ENCODE data around the gene MALT1.
"Not testable (repeated sequence)": the region's sequence is repeated elsewhere in the genome, so short reads cannot be mapped to it uniquely, and the experiment has no call there.

Gene MALT1

DNA sequence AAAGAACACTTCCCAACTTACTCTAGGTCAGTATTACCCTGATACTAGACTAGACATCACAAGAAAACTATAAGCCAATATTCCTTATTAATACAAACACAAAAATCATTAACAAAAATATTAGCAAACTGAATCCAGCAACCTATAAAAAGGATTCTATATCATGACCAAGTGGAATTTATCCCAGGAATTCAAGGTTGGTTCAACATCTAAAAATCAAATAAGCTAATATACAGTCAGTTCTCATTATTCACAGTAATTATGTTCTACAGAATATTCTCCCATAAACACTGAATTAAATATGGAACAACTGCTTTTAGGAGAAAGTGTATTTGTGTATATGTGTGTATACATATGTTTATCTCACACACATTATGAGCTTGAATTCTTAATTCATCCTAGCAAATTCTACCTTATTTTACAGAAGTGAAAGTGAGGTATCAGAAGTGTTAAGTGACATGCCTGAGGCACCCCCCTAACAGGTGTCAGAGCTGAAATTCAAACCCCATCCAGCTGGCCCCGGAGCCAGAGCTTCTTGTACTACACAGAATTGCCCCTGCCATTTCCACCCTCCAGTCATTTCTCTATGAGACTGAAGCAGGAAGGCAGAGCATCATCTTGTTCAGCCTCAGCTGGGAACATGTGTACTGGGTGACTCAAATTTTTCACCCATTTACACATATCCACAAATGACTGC lies 77.8 kb downstream of the MALT1 start:
- no peak for DNase-seq

GRCh38 chr18:58753976-58754375 lies 82.7 kb downstream of the MALT1 start:
- no peak for DNase-seq

DNA sequence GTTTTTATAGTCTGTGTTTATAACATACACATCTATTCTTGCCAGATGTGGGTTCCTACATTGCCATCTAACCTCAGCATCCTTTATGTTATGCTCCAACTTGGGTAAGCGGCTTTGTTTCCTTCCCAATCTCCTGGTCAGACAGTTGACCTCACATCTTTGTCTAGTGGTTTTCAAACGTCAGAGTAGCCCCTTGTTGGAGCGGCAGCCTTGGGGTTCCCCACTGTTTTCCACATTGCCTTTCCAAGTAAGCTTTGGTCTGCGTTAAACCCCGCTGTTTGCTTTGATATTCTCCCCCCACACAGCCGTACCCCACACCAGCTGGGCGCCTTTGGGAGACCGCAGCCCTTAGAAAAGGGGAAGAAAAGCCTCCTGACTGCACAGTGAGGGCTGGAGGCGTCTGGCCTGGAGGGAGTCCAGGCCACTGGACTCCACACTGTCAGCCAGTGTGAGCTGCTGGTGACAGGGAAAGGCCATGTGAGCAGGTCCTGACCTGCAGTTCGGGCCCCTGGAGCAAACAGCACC lies 83.3 kb downstream of the MALT1 start:
- no peak for DNase-seq

DNA sequence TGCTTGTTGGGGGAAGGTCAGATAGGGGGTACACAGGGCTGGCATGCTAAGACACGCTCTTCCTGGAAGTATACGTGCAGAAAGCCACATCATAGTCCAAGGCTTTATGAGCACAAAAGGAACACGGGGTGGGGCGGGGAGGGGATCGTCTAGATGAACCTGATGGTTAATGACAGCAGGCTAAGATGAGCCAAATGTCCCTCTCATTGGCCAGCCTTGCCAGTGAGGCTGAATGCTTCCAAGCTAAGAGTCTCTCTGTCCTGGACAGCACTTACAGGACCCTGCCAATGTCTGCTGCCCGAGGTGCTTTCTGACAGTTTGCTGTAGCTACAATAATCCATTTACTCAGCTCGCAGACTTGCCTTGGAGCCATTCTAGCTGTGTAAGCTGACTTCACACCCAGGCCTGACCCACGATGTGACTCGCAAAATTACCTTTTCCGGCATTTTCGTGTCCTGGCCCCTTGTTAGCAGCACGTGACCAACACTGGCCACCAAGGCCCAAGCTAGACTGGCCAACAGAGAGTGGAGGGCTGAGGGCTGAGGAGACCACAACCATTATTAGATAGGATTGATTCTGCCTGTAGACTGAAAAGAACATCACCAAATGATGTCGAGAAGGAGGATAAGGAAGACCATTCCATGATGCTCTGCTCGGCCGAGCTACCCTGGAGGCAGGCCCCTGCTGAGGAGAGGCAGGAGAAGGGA lies 84.2 kb downstream of the MALT1 start:
- DNase-seq: no peak

- DNase-seq: no peak
Observed at GRCh38 chr18:58756148-58756547, 84.9 kb downstream of the MALT1 start.

DNA sequence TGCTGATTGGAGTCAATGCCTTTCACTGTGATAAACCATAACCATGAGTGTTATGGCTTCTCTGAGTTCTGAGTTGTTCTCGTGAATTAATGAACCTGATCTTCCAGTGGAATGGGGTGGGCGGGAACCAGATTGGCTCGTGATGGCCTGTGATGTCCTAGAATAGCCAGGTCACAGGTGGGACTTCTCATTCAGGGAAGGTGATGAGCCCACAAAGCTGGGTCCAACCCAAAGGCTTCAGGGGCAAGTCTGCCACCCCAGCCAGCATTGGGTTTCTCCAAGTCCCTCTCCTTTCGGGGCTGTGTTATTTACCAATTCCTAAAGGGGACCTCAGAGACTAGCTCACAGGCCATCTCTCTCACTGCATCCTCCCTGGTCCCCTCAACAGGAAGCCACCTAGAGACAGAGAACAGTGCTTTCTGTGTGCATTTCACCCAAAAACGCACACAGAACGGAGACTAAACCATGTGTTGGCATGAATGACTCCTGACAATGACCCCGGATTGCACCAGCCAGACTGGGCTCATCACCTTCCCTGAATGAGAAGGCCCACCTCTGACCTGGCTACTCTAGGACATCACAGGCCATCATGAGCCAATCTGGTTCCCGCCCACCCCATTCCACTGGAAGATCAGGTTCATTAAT lies 85.5 kb downstream of the MALT1 start:
- DNase-seq: no peak

- not testable (repeated sequence) for DNase-seq
Observed at GRCh38 chr18:58757351-58757750, 86.1 kb downstream of the MALT1 start.

GRCh38 chr18:58758046-58758445 lies 86.8 kb downstream of the MALT1 start:
- no peak for DNase-seq

DNA sequence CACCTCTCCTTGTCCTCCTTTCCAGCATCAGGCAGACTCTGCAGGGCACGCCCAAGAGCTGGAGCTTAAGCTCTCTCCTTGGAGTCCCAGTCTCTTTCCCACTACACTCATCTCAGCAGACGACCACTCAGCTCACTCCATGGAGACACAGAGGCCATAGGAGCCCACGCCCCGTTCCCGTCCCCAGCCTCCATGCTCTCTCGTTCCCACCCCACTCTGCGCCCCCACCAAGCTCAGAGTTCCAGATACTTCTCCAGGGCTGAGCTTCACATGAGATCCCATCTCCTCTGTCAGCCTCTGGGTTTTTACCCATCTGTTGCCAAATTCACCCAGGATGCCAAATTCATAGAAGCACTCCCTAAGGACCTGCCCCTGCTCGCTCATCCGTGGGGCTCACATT lies 87.3 kb downstream of the MALT1 start:
- DNase-seq: no peak

GRCh38 chr18:58761241-58761969 lies 90.1 kb downstream of the MALT1 start:
- DNase-seq: peak in 1 of 5 experiments; percentile 52

- DNase-seq: no peak
Observed at GRCh38 chr18:58761970-58762780, 90.9 kb downstream of the MALT1 start.

GRCh38 chr18:58762781-58763171 lies 91.5 kb downstream of the MALT1 start:
- DNase-seq: no peak

DNA sequence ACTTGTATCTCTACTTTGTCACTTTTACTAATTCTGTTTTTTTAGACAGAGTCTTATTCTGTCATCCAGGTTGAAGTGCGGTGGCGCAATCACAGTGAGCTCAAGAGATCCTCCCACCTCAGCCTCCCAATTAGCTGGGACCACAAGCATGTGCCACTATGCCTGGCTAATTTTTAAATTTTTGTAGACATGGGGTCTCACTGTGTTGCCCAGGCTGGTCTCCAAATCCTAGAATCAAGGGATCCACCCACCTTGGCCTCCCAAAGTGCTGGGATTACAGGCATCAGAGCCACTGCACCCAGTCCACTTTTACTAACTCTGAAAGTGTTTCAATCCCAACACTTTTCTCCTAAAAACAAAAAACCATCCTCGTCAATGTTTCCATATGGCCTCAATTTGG lies 94.9 kb downstream of the MALT1 start:
- no peak for DNase-seq

DNA sequence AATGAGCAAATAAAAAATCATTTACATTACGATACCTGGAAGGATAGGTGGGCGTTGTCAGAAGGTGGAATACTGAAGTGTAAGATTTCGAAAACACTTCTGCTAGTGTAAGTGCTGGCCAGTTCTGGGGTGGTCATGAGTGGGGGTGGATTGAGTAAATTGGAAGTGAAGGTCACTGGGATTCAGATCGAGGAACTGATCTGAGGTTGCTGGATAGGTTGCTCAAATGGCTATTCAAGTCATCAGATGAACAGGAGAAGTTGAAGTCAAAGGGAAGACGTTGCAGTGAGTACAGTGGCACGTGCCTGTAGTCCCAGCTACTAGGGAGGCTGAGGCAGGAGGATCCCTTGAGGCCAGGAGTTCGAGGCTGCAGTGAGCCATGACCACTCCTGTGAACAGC lies 95.7 kb downstream of the MALT1 start:
- DNase-seq: no peak

DNA sequence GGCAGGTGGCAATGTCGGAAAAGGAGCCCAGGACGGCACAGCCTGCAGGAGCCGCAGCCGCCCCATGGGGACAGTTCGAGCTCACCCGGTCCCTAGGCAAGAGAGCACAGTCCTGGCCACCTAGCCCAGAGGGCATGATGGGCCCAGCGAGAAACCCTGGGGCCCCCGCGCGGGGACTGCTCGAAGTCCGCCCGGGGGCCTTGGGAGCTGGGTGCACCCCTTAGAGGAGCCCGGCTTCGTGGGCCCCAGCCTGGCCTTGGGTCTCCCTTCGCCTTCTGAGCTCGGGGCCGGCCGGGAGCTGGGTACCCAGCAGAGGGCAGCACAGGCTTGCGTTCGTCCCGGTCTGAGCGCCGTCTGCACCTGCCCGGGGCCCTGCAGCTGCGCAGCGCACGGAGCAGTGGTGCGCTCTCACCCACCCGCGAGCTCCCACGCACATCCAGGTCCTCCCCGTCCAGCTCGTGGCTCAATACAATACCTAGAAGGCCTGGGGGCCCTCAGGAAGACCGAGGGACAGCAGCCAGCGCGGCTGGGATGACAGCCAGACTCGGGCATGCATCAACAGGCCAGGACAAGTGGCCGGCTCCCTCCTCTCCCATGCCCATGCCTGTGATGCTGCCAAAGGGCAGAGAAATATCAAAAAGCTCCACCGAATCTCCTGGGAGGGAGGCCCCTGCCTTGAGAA lies 97.2 kb downstream of the MALT1 start:
- DNase-seq: peak in 4 of 5 experiments; percentile 34 to 71 (median 54)

DNA sequence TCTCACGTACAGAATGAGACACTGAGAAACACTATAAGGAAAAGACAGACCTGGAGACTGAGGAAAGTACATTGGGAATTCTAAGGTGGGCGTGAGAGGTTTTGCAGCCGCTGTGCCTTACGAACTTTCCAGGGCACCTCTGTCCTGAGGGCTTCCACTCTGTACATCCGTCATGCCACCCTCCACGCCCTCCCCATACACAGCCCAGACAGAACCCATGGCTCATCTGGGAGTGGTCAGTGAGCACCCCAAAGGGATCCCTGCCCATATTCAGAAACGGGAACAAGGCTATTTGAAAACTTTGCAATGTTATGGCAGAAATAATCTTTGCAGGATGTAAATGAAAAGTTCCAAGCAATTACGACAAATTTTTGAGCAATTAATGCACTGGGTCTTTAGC lies 98.1 kb downstream of the MALT1 start:
- no peak for DNase-seq

- DNase-seq: no peak
Observed at GRCh38 chr18:58770601-58771000, 99.3 kb downstream of the MALT1 start.

DNA sequence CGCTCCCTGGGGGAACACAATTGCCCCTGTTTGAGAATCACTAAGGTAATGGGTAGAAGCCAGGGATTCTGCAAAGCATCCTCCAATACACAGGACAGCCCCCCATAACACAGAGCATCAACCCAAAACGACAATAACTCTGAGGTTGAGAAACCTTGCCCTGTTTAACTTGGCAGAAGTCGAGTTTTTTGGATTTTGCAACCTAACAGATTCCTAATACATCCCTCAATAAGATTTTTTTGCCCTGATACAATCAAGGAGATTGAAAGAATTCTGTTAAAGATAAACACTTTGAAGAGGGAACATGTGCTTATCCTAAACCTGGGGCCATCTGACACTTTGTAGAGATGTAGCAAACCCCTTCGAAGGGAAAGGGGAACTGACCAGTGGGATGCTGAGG lies 100.9 kb downstream of the MALT1 start:
- no peak for DNase-seq

DNA sequence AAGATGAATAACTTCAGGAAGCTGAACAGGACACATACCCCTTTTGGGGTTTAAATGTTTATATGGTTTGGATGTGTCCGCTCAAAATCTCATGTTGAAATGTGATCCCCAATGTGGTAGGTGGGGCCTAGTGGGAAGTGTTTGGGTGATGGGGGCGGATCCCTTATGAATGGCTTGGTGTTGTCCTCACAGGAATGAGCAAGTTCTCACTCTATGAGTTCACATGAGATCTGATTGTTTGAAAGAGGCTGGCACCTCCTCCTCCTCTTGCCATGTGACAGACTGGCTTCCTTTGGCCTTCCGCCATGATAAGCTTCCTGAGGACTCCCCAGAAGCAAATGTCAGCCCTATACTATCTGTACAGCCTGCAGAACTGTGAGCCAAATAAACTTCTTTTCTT lies 104.8 kb downstream of the MALT1 start:
- DNase-seq: no peak

GRCh38 chr18:58776541-58776940 lies 105.3 kb downstream of the MALT1 start:
- DNase-seq: not testable (repeated sequence)

DNA sequence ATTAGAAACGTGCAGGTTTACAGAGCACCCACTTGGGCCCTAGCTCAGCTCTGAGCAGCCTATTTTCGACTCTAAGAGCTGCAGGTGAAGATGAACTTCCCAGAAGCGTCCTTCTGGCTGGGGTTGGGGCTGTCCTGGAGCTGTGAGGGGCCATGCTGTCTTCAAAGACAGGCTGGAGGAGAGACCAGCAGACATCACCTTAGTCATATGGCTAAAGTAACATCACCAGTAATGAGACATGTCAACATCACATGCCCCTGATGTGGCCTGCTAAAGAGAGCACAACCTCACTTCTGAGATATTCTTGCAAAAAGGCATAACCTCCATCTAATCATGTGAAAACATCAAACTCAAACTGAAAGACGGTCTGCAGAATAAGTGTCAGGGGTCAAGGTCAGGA lies 106.2 kb downstream of the MALT1 start:
- no peak for DNase-seq

DNA sequence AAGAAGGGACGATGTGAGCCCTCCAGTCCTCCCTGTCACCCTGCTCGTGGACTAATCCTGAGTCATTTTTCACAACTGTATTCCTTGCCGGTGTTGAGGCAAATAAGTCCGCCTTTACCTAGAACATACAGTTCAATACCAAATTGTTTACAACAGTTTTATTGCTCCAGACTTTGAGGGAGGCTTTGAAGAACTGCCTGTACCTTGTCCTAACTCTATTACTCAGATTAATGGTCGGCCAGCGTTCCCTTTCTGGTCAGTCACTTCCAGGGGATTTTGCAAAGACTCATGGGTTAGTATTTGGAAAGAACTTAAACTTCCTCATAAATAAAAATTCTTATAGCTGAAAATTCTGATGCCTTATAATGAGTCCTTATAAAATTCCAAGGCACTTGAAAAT lies 108.3 kb downstream of the MALT1 start:
- DNase-seq: no peak

Data from T-helper 2 cell (primary cell).